Limb (tissue), 2 donors: ENCODE data around the gene ZNF559.

Source experiments
- DNase-seq, 2 donors: peaks; one replicate each; pipeline ENCODE4 v3.0.0-alpha.2; 2016; ENCODE audit errors: extremely low spot score in 2 of 2

ZNF559 gene

DNA sequence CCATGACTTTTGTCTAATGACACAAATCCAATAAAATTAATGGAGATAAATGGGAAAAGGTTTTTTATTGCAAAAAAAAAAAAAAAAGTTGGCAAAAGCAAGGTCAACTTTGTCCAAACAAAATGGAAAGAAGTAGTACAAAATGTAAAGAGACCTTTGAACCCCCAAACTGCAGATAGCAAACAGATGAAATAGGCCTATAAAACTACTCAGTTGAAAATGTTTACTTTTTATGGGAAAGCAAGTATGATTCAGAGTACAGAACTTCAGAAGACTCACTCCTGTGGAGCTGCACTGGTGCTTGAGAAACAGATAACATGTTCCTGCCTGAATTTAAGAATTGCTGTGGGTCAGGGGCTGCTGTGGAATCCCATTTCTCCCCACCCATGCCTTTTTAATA, 29.0 kb downstream of the ZNF559 start:
- DNase-seq = no peak

DNA sequence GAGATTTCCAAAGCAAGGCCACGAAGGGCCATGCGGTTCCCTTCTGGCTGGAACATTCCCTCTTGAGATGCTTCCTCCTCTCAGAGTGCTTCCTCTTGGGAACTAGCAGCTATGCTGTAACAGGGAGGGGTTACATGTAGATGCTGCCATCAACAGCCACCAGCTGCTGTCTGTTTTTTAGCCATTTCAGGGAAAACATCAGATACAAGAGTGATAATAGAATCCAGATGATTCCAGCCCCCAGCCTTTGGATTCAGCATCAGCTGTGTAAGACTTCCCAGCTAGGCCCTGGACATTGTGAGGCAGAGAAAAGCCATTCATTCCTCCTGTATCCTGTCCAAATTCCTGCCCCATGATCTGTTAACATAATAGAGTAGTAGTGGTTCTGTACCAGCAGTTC, 30.7 kb downstream of the ZNF559 start:
- no peak for DNase-seq

DNA sequence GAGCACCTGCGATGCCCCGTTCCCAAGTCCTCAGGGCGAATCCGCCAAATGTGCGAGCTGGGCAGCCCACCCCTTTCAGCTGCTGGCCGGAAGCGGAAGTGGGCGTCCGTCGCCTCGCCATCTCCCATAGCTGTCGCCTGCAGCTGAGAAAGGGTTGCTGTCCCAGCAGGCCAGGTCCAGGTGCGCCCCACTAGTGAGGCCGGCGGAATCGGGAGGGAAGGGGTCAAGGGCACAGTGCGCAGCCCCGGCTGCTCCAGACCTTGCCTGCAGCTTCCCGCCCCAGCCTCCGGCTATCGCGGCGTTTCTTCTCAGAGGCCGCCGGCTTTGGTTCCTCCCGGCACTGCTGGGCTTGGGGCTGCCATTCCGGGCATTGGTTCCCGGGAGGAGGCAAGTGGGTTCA, 38.9 kb downstream of the ZNF559 start, which contains the start of gene ZNF177:
Gene ZNF177, plus strand, starts transcription at position 109 of the 400 bp plus-strand sequence. CDS start 15,299 bp downstream, outside the sequence.
- DNase-seq = peak; percentile 54 to 73

DNA sequence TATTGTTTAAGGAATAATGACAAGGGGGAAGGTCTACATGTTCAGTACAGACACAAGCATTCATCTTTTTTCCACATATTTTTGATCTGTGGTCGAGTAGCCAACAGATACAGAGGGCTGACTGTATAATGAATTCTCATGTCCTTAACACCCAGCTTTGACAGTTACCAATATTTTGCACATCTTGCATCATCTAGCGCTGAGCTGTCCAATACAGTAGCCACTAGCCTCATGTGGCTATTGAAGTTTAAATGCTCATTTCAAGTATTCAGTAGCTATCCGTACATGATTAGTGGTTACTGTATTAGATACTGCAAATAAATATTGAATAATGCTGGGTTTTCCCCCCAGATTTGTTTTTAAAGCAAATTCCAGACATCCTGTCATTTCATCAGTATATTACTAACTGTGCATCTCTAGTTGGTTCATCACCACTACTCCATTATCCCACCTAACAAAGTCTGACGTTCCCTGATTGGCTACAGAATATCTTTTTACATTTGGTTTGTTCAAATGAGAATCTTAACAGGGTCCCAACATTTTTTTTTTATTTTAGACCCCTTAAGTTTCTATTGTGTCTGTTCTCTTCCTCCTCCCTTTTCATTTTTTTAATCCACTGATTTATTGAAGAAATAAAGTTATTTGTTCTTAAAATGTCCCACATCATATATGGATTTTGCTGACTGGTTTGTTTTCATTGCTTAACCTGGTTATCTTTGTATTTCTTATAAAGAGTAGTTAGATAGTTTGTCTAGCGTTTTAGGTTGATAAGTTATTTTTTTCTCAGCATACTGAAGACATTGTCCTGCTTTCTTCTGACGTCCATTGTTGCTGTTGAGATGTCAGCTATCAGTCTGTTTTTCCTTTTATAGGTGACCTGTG, 47.0 kb downstream of the ZNF559 start:
- DNase-seq = no peak

DNA sequence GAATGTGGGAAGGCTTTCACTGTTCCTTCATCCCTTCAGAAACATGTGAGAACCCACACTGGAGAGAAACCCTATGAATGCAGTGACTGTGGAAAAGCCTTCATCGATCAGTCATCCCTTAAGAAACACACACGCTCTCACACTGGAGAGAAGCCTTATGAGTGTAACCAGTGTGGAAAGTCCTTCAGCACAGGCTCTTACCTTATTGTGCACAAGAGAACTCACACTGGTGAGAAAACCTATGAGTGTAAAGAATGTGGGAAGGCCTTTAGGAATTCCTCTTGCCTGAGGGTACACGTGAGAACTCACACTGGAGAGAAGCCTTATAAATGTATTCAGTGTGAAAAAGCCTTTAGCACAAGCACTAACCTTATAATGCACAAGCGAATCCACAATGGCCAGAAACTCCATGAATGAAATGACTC, 57.4 kb downstream of the ZNF559 start:
- DNase-seq = no peak
